Measurements from ENCODE around the gene PLEKHG5.

PLEKHG5 gene

DNA sequence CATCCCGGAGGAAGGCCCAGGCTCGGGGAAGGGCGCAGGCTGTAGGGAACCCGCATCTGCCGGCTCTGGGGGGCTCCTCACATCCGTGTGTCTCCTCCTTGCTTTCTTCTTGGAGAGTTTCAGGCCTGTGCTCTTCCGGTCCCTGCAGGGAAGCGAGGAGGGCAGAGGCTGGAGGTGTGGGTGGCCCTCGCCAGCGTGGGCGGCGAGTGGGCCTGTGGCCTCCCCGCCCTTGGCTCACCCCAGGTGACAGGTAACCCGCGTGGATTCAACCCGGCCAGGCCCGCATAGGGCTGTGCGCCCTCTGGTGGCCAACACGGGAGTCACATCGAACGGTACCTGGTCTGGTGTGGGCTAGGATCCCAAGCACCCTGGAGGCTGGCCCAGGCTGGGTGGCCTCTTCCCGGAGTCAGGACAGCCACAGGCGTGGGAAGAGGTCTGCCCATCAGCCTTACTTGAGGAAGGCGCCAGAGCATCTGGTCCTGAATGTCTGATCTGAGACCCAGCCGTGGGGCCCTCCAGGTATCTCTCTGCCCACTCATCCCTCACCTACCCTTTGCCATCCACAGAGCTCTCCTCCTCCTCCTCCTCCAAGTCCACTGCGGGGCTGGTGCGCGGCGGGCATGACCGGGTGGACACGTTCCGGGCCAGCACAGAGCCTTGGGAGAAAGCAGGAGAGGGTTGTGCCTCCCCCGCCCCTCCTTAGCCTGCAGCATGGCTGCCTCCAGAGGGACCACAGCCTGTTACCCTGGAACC lies 15.9 kb downstream of the PLEKHG5 start:
- no peak for TF ChIP-seq POLR2AphosphoS5 (IDR thresholded peaks at IDR 0.05; ENCODE audit: low read depth, low read length)
- TF ChIP-seq SIN3A (IDR thresholded peaks at IDR 0.05; ENCODE audit: borderline replicate concordance, insufficient read depth, low read length) = no peak
- TF ChIP-seq TAF1 (IDR thresholded peaks at IDR 0.05; ENCODE audit: borderline replicate concordance, insufficient read depth, low read length) = no peak
- no peak for TF ChIP-seq REST (IDR thresholded peaks at IDR 0.05; ENCODE audit: insufficient read depth in 1 of 2, low read depth in 2 of 2, low read length in 2 of 2)
- no peak for TF ChIP-seq FOXP2 (optimal IDR thresholded peaks at IDR 0.05; ENCODE audit: borderline replicate concordance, extremely low read depth, extremely low read length, insufficient read depth)

DNA sequence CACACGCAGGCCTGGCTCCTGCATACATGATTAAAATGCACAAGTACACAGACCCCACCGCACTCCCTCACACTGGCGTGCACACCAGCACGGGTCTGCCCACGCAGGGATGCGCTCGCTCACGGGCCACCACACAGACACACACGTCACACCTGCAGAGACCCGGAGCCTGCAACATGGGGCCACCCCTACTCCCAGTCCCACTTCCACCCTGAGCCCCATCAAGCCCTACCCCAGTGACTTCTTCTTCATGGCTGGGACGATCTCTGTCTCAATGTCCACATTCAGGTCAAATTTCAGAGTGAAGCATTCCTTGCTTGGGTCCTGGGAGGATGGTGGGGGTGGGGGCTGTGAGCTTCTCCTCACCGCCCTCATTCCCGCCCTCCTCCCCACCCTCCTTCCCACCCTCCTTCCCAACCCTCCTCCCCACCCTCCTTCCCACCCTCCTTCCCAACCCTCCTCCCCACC lies 16.6 kb downstream of the PLEKHG5 start:
- TF ChIP-seq TAF1 (IDR thresholded peaks at IDR 0.05; ENCODE audit: borderline replicate concordance, insufficient read depth, low read length) (no peak), SIN3A (IDR thresholded peaks at IDR 0.05; ENCODE audit: borderline replicate concordance, insufficient read depth, low read length) (no peak), FOXP2 (optimal IDR thresholded peaks at IDR 0.05; ENCODE audit: borderline replicate concordance, extremely low read depth, extremely low read length, insufficient read depth) (no peak)

DNA sequence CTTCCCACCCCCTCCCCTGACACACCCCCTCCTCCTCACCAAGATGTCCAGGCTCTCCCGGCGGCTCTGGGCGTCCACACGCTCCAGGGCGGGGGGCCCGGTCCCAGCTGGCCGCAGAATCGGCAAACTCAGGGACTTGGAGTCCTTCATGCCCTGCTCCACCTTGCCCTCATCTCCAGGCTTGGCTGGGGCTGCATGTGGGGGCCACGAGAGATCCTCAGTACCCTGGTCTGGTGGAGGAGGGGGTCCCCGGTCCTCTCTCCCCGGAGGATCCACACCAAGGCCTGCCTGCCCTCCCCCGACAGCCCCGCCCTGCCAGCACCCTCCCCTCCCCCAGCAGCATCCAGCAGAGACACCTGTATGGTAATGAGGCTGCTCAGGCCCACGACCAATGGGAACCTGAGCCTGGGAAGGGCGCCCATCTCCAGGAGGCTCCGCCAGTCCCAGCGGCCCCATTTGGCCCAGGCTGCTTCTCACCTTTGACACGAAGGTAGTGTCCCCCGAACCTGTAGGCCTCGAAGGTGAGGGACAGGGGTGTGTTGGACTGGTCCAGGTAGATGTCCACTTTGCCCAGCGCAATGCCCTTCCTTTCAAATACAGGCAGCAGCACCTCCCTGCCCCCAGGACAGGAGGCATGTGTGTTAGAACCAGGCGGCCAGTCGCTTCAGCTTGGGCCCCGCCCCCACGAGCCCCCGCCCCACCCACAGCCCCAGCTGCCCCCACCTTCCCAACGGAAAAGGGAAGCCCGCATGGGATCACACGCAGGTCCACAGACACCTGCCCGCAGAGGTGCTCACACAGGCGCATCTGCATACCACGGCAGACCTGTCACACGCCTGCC lies 17.3 kb downstream of the PLEKHG5 start:
- TF ChIP-seq POLR2AphosphoS5 (IDR thresholded peaks at IDR 0.05; ENCODE audit: low read depth, low read length) (no peak), TAF1 (IDR thresholded peaks at IDR 0.05; ENCODE audit: borderline replicate concordance, insufficient read depth, low read length) (no peak), REST (IDR thresholded peaks at IDR 0.05; ENCODE audit: insufficient read depth in 1 of 2, low read depth in 2 of 2, low read length in 2 of 2) (no peak), FOXP2 (optimal IDR thresholded peaks at IDR 0.05; ENCODE audit: borderline replicate concordance, extremely low read depth, extremely low read length, insufficient read depth) (no peak), SIN3A (IDR thresholded peaks at IDR 0.05; ENCODE audit: borderline replicate concordance, insufficient read depth, low read length) (no peak)

GRCh38 chr1:6473156-6473555 lies 18.3 kb downstream of the PLEKHG5 start:
- TF ChIP-seq FOXP2 (optimal IDR thresholded peaks at IDR 0.05; ENCODE audit: borderline replicate concordance, extremely low read depth, extremely low read length, insufficient read depth) (no peak), POLR2AphosphoS5 (IDR thresholded peaks at IDR 0.05; ENCODE audit: low read depth, low read length) (no peak), SIN3A (IDR thresholded peaks at IDR 0.05; ENCODE audit: borderline replicate concordance, insufficient read depth, low read length) (no peak)

- no peak for TF ChIP-seq TAF1 (IDR thresholded peaks at IDR 0.05; ENCODE audit: borderline replicate concordance, insufficient read depth, low read length)
- no peak for TF ChIP-seq POLR2AphosphoS5 (IDR thresholded peaks at IDR 0.05; ENCODE audit: low read depth, low read length)
- no peak for TF ChIP-seq SIN3A (IDR thresholded peaks at IDR 0.05; ENCODE audit: borderline replicate concordance, insufficient read depth, low read length)
- TF ChIP-seq REST (IDR thresholded peaks at IDR 0.05; ENCODE audit: insufficient read depth in 1 of 2, low read depth in 2 of 2, low read length in 2 of 2) = no peak
- no peak for TF ChIP-seq FOXP2 (optimal IDR thresholded peaks at IDR 0.05; ENCODE audit: borderline replicate concordance, extremely low read depth, extremely low read length, insufficient read depth)
These were observed 19.1 kb downstream of the PLEKHG5 start for GRCh38 chr1:6472391-6472790.

Data from PFSK-1 (cell line).